OCI-LY7 (cell line): Measurements from ENCODE around the gene ZAR1L. TPM values are rescaled to one million over a fixed set of nuclear protein-coding genes. Genes with fewer than 3 reads are reported as not detected.

Experiments used
- BruUV-seq: library from RNA; stranded (reverse); fragments of 400-500 nt; replicated peaks from 2 replicates; lab custom pipeline; 2021; lab: Mats Ljungman, UMichigan
- CTCF ChIA-PET: fragments of 300-600 bp; sonication (Branson Sonifier 250); formaldehyde crosslinking; loops from one replicate; lab custom pipeline; 2022; ENCODE audit warnings: antibody characterized with exemption; ENCODE audit not compliant: unreplicated experiment; lab: Charles Lee
- POLR2A ChIA-PET: fragments of 300-600 bp; sonication (Branson Sonifier 250); formaldehyde crosslinking; loops from one replicate; lab custom pipeline; 2022; ENCODE audit warnings: antibody characterized with exemption; lab: Charles Lee
- DNase-seq: peaks from one replicate; pipeline ENCODE4 v3.0.0-alpha.2; 2015; ENCODE audit warnings: low spot score
- H2AFZ ChIP-seq: fragments of 200-600 bp; sonication (generic), shearing (Covaris generic); 2 replicates; pipeline ENCODE4 v1.6.1; 2014; ENCODE audit warnings: mild to moderate bottlenecking, antibody characterized with exemption, low read length, moderate library complexity
- H3K27ac ChIP-seq: fragments of 200-600 bp; sonication (generic); 2 replicates; pipeline ENCODE4 v1.5.1; 2014; ENCODE audit warnings: mixed run types, low read depth, mild to moderate bottlenecking, moderate library complexity, low read length, inconsistent platforms; ENCODE audit not compliant: poor library complexity, severe bottlenecking
- H3K36me3 ChIP-seq: fragments of 200-600 bp; sonication (generic); 2 replicates; pipeline ENCODE4 v1.6.1; 2014; ENCODE audit warnings: mild to moderate bottlenecking, antibody characterized with exemption, low read length, moderate library complexity, mixed read lengths; ENCODE audit not compliant: insufficient read depth
- H3K4me1 ChIP-seq: fragments of 200-600 bp; sonication (generic); 2 replicates; pipeline ENCODE4 v1.5.1; 2014; ENCODE audit warnings: mild to moderate bottlenecking, low read length; ENCODE audit not compliant: insufficient read depth, poor library complexity, severe bottlenecking
- H3K4me2 ChIP-seq: fragments of 200-600 bp; sonication (generic); 2 replicates; pipeline ENCODE4 v1.6.1; 2014; ENCODE audit warnings: mild to moderate bottlenecking, low read length
- H3K4me3 ChIP-seq: fragments of 200-600 bp; sonication (generic); 2 replicates; pipeline ENCODE4 v1.5.1; 2014; ENCODE audit warnings: mild to moderate bottlenecking, low read depth, low read length; ENCODE audit not compliant: poor library complexity, severe bottlenecking
- H3K79me2 ChIP-seq: fragments of 200-600 bp; sonication (generic); 2 replicates; pipeline ENCODE4 v1.6.1; 2016; ENCODE audit warnings: low read depth, mild to moderate bottlenecking, low read length, moderate library complexity, mixed read lengths; ENCODE audit not compliant: insufficient read depth
- H3K9me2 ChIP-seq: fragments of 200-600 bp; sonication (generic); 2 replicates; pipeline ENCODE4 v1.6.1; 2016; ENCODE audit warnings: mild to moderate bottlenecking, low read length, mixed read lengths; ENCODE audit not compliant: insufficient read depth
- H3K9me3 ChIP-seq: fragments of 200-600 bp; sonication (generic); 2 replicates; pipeline ENCODE4 v1.6.1; 2014; ENCODE audit warnings: mild to moderate bottlenecking, mixed run types, low read length, mixed read lengths
- H4K20me1 ChIP-seq: fragments of 200-600 bp; sonication (generic); 2 replicates; pipeline ENCODE4 v1.6.1; 2014; ENCODE audit warnings: mild to moderate bottlenecking, antibody characterized with exemption, low read length, moderate library complexity, mixed read lengths; ENCODE audit not compliant: insufficient read depth
- CTCF ChIP-seq: fragments of 200-600 bp; sonication (generic); conservative IDR thresholded peaks from 2 replicates; pipeline ENCODE4 v1.5.1; 2014; ENCODE audit warnings: mild to moderate bottlenecking, antibody characterized with exemption, low read length, moderate library complexity, mixed read lengths
- EZH2phosphoT487 ChIP-seq: fragments of 200-600 bp; sonication (generic); IDR thresholded peaks from 2 replicates; pipeline ENCODE4 v1.6.1; 2018; ENCODE audit warnings: low read depth, borderline replicate concordance, mild to moderate bottlenecking, mixed run types, antibody characterized with exemption, low read length, moderate library complexity, mixed read lengths
- intact Hi-C: fragments of 100-400 bp; cut with micrococcal nuclease; formaldehyde crosslinking; loops from one replicate; pipeline ENCODE4 v1.10.0; 2022; ENCODE audit not compliant: unreplicated experiment
- total RNA-seq, 2 experiments: library from RNA; depleted of rRNA in 1 of 2; stranded (reverse); fragments of >200 nt in 1 of 2; shearing (Covaris generic) in 1 of 2; gene quantifications; 2 replicates each; pipeline ENCODE4 v1.2.3, GENCODE V29; 2014 to 2022

Gene ZAR1L
- total RNA-seq, 2 experiments from 2014 or later = 0.32 to 1.1 TPM

DNA sequence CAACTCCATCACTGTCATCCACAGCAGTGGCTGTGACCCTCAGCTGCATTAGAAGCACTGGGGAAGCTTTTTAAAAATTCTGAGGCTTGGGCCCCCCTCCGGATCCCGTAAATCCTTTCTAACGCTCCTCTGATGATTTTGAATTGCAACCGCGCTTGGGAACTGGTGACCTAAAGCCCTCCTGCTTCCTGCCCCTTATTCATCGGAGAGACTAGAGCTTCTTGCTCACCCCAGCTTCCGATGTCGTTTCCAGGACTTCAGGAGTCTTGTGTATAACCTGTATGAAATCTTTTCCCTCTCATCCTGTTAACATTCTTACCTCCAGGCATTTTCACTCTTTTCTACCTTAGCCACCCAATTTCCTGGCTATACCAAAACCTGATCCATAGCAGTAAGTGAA, 14.8 kb downstream of the ZAR1L start:
- Histone ChIP-seq H3K9me2 (no peaks in the 10 kb centered on the region), H3K27ac (no peak overlapping the region), H4K20me1 (no peaks in the 10 kb centered on the region), H3K9me3 (no peaks in the 10 kb centered on the region), H3K4me2 (no peak overlapping the region), H3K4me1 (no peaks in the 10 kb centered on the region), H3K79me2 (no peaks in the 10 kb centered on the region), H3K36me3 (no peaks in the 10 kb centered on the region), H3K4me3 (no peak overlapping the region), H2AFZ (no peak overlapping the region)
- no TSS peak for BruUV-seq
- TF ChIP-seq CTCF (no peak), EZH2phosphoT487 (no peak)
- no peak for DNase-seq
- intact Hi-C loops = no loop called here
- CTCF ChIA-PET = no interaction called here
- POLR2A ChIA-PET = no interaction called here

DNA sequence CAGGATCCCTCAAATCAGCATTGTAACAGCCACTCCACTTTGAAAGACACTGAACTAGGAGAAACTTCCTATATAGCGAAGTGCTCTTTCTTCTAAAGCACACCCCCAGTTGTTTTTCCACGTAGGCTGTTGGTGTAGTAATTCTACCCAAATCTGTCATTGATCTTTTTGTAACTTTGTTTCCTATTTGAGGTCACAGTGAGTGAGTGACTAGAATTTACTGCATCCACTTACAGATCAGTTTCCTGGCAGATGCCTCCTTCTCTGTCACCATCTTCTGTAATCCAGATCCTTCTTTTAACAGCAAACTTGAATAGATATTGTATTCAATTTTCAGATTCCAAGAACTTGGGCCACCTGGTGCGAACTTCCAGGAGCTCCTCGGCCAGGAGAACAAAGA, 15.3 kb downstream of the ZAR1L start:
- DNase-seq = no peak
- BruUV-seq = no TSS peak
- no peak overlapping the region for H2AFZ ChIP-seq
- H3K27ac ChIP-seq = no peak overlapping the region
- no peaks in the 10 kb centered on the region for H3K79me2 ChIP-seq
- no peaks in the 10 kb centered on the region for H3K4me1 ChIP-seq
- no peaks in the 10 kb centered on the region for H3K9me2 ChIP-seq
- no peaks in the 10 kb centered on the region for H4K20me1 ChIP-seq
- no peaks in the 10 kb centered on the region for H3K36me3 ChIP-seq
- no peak for TF ChIP-seq EZH2phosphoT487
- TF ChIP-seq CTCF = no peak
- ChIA-PET CTCF (no interaction called here), POLR2A (no interaction called here)
- intact Hi-C loops = no loop called here
- no peak overlapping the region for H3K4me2 ChIP-seq
- no peaks in the 10 kb centered on the region for H3K9me3 ChIP-seq
- H3K4me3 ChIP-seq = no peak overlapping the region

- POLR2A ChIA-PET = interaction anchor here (0.6 to 0.9 kb wide), 2 partner anchors 9 to 66 kb away, joined by 3 read pairs; no protein-coding TSS in a partner anchor
- CTCF ChIA-PET = no interaction called here
- H4K20me1 ChIP-seq = no peaks in the 10 kb centered on the region
Observed at GRCh38 chr13:32298695-32299094, 16.5 kb downstream of the ZAR1L start.

More at GRCh38 chr13:32298695-32299094, 16.5 kb downstream of the ZAR1L start:
- Histone ChIP-seq H3K79me2 (no peaks in the 10 kb centered on the region), H3K9me2 (no peaks in the 10 kb centered on the region), H3K4me2 (no peak overlapping the region), H3K4me1 (no peaks in the 10 kb centered on the region), H3K27ac (no peak overlapping the region), H2AFZ (no peak overlapping the region), H3K4me3 (no peak overlapping the region), H3K9me3 (no peaks in the 10 kb centered on the region), H3K36me3 (no peaks in the 10 kb centered on the region)
- no TSS peak for BruUV-seq
- no peak for DNase-seq
- no peak for TF ChIP-seq EZH2phosphoT487
- no peak for TF ChIP-seq CTCF
- intact Hi-C loops = no loop called here
